ENCODE measurements around the gene MKNK2. TPM values are rescaled to one million over a fixed set of nuclear protein-coding genes. Genes with fewer than 3 reads are reported as not detected.
A peak's percentile ranks its signal among the peaks of the same experiment; 100 is the strongest.

Gene MKNK2
- total RNA-seq, 1 experiment from 2014 or later, result 271 TPM

GRCh38 chr19:2063824-2064223, 12.8 kb upstream of the MKNK2 start:
- H3K27ac ChIP-seq (ENCODE audit: low read depth, low read length), result no peak overlapping the region
- no peaks in the 10 kb centered on the region for H3K36me3 ChIP-seq (ENCODE audit: control insufficient read depth in 1 of 2, insufficient read depth in 2 of 2, low read length in 2 of 2)
- no peaks in the 10 kb centered on the region for H3K9me3 ChIP-seq (ENCODE audit: control insufficient read depth in 1 of 2, insufficient read depth in 1 of 2, low read depth in 1 of 2, low read length in 2 of 2)
- peaks cover 35 to 53% of the 10 kb centered on the region in 2 experiments for H3K4me1 ChIP-seq (ENCODE audit: control insufficient read depth in 1 of 2, insufficient read depth in 2 of 2, low read length in 2 of 2)
- H3K79me2 ChIP-seq (ENCODE audit: insufficient read depth, low read length), result no peaks in the 10 kb centered on the region
- no peaks in the 10 kb centered on the region for H4K20me1 ChIP-seq (ENCODE audit: insufficient read depth)
- no peak overlapping the region for H3K4me2 ChIP-seq (ENCODE audit: low read length)
- no peak for TF ChIP-seq CBX3 (IDR thresholded peaks at IDR 0.05; ENCODE audit: low read depth)
- TF ChIP-seq EGR1 (IDR thresholded peaks at IDR 0.05; ENCODE audit: low read depth), result no peak
- TF ChIP-seq RAD21 (IDR thresholded peaks at IDR 0.05; ENCODE audit: low read depth), result no peak
- TF ChIP-seq EZH2phosphoT487 (IDR thresholded peaks at IDR 0.05; ENCODE audit: borderline replicate concordance), result no peak
- no peak for TF ChIP-seq POLR2AphosphoS5 (IDR thresholded peaks at IDR 0.05; ENCODE audit: low read depth, low read length)
- TF ChIP-seq, protein P1, sequence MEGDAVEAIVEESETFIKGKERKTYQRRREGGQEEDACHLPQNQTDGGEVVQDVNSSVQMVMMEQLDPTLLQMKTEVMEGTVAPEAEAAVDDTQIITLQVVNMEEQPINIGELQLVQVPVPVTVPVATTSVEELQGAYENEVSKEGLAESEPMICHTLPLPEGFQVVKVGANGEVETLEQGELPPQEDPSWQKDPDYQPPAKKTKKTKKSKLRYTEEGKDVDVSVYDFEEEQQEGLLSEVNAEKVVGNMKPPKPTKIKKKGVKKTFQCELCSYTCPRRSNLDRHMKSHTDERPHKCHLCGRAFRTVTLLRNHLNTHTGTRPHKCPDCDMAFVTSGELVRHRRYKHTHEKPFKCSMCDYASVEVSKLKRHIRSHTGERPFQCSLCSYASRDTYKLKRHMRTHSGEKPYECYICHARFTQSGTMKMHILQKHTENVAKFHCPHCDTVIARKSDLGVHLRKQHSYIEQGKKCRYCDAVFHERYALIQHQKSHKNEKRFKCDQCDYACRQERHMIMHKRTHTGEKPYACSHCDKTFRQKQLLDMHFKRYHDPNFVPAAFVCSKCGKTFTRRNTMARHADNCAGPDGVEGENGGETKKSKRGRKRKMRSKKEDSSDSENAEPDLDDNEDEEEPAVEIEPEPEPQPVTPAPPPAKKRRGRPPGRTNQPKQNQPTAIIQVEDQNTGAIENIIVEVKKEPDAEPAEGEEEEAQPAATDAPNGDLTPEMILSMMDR (IDR thresholded peaks at IDR 0.05 in 2 of 3, conservative IDR thresholded peaks at IDR 0.05 in 1 of 3; ENCODE audit: borderline replicate concordance in 1 of 3, insufficient read depth in 1 of 3, low read depth in 2 of 3, low read length in 2 of 3), result no peak
- intact Hi-C loops (cut with micrococcal nuclease), result loop anchor here (10.0 kb wide), 1 partner anchor 129 kb away; no protein-coding TSS in a partner anchor
- H3K27me3 ChIP-seq (ENCODE audit: insufficient read depth, low read length), result no peaks in the 10 kb centered on the region
- DNase-seq (ENCODE audit: low read depth, low spot score) (no peak), ATAC-seq (no peak)
- no peak overlapping the region for H3K9ac ChIP-seq (ENCODE audit: low read length)
- no peak overlapping the region for H2AFZ ChIP-seq (ENCODE audit: low read depth, low read length, poor library complexity, severe bottlenecking)
- ChIA-PET RAD21 (ENCODE audit: low non-redundant PET in 1 of 2, low total read pairs in 2 of 2, uncharacterized antibody in 2 of 2, unreplicated experiment in 2 of 2) (no interaction called here), CTCF (no interaction called here), POLR2A (interaction anchor here (2.0 kb wide), 1 partner anchor 12 kb away, joined by 7 read pairs; no protein-coding TSS in a partner anchor)
- no TSS peak for BruUV-seq (replicated peaks)
- H3K4me3 ChIP-seq (replicated peaks in 1 of 2; ENCODE audit: low read depth in 1 of 2, low read length in 2 of 2), result no peak overlapping the region
- H3K9me2 ChIP-seq (ENCODE audit: insufficient read depth), result no peaks in the 10 kb centered on the region

- Histone ChIP-seq H3K4me2 (ENCODE audit: low read length) (peak overlapping the region; percentile 95), H3K27ac (ENCODE audit: low read depth, low read length) (peak overlapping the region; percentile 99), H3K4me1 (ENCODE audit: control insufficient read depth in 1 of 2, insufficient read depth in 2 of 2, low read length in 2 of 2) (peaks cover 46 to 64% of the 10 kb centered on the region in 2 experiments), H3K79me2 (ENCODE audit: insufficient read depth, low read length) (no peaks in the 10 kb centered on the region), H3K9ac (ENCODE audit: low read length) (peak overlapping the region; percentile 82), H3K36me3 (ENCODE audit: control insufficient read depth in 1 of 2, insufficient read depth in 2 of 2, low read length in 2 of 2) (no peaks in the 10 kb centered on the region), H3K9me3 (ENCODE audit: control insufficient read depth in 1 of 2, insufficient read depth in 1 of 2, low read depth in 1 of 2, low read length in 2 of 2) (no peaks in the 10 kb centered on the region), H3K4me3 (replicated peaks in 1 of 2; ENCODE audit: low read depth in 1 of 2, low read length in 2 of 2) (peak overlapping the region in 1 of 2 experiments; percentile 81; a peak in 3 of 4 replicates), H3K9me2 (ENCODE audit: insufficient read depth) (no peaks in the 10 kb centered on the region), H4K20me1 (ENCODE audit: insufficient read depth) (no peaks in the 10 kb centered on the region), H3K27me3 (ENCODE audit: insufficient read depth, low read length) (no peaks in the 10 kb centered on the region), H2AFZ (ENCODE audit: low read depth, low read length, poor library complexity, severe bottlenecking) (no peak overlapping the region)
- no TSS peak for BruUV-seq (replicated peaks)
- ATAC-seq (no peak), DNase-seq (ENCODE audit: low read depth, low spot score) (no peak)
- intact Hi-C loops (cut with micrococcal nuclease), result loop anchor here (10.0 kb wide), 1 partner anchor 128 kb away; no protein-coding TSS in a partner anchor
- RAD21 ChIA-PET (ENCODE audit: low non-redundant PET in 1 of 2, low total read pairs in 2 of 2, uncharacterized antibody in 2 of 2, unreplicated experiment in 2 of 2), result no interaction called here
- CTCF ChIA-PET, result no interaction called here
- POLR2A ChIA-PET, result interaction anchor here (1.0 to 3.3 kb wide), 4 partner anchors 9 to 31 kb away, joined by 3 to 11 read pairs (median 6); no protein-coding TSS in a partner anchor
- TF ChIP-seq, protein P1 (IDR thresholded peaks at IDR 0.05 in 2 of 3, conservative IDR thresholded peaks at IDR 0.05 in 1 of 3; ENCODE audit: borderline replicate concordance in 1 of 3, insufficient read depth in 1 of 3, low read depth in 2 of 3, low read length in 2 of 3), result no peak
- TF ChIP-seq ELF1 (IDR thresholded peaks at IDR 0.05; ENCODE audit: borderline replicate concordance, low read depth) (no peak), ZBTB33 (IDR thresholded peaks at IDR 0.05; ENCODE audit: extremely low read depth, insufficient replicate concordance, low read length) (no peak), ATF3 (IDR thresholded peaks at IDR 0.05) (no peak), EZH2 (IDR thresholded peaks at IDR 0.05) (no peak), SRF (IDR thresholded peaks at IDR 0.05; ENCODE audit: low read depth) (no peak), ZNF274 (IDR thresholded peaks at IDR 0.05; ENCODE audit: low read depth, low read length) (no peak), POLR2A (IDR thresholded peaks at IDR 0.05; ENCODE audit: borderline replicate concordance, extremely low read depth, insufficient read depth, insufficient read length) (no peak)
Measured at GRCh38 chr19:2062770-2063169, 11.7 kb upstream of the MKNK2 start.
